ENCODE data around the gene AGAP3.

GRCh38 chr7:151123822-151124464, 37.7 kb downstream of the AGAP3 start:
- TF ChIP-seq, protein P1, sequence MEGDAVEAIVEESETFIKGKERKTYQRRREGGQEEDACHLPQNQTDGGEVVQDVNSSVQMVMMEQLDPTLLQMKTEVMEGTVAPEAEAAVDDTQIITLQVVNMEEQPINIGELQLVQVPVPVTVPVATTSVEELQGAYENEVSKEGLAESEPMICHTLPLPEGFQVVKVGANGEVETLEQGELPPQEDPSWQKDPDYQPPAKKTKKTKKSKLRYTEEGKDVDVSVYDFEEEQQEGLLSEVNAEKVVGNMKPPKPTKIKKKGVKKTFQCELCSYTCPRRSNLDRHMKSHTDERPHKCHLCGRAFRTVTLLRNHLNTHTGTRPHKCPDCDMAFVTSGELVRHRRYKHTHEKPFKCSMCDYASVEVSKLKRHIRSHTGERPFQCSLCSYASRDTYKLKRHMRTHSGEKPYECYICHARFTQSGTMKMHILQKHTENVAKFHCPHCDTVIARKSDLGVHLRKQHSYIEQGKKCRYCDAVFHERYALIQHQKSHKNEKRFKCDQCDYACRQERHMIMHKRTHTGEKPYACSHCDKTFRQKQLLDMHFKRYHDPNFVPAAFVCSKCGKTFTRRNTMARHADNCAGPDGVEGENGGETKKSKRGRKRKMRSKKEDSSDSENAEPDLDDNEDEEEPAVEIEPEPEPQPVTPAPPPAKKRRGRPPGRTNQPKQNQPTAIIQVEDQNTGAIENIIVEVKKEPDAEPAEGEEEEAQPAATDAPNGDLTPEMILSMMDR (IDR thresholded peaks at IDR 0.05) = peak; percentile 93
- no peak for TF ChIP-seq EZH2 (IDR thresholded peaks at IDR 0.05; ENCODE audit: borderline replicate concordance, insufficient read depth, low read depth, low read length, poor library complexity, severe bottlenecking)
